Right lobe of liver (tissue), 4 donors: Measurements from ENCODE around the gene USP40.

Experiments
- CTCF ChIP-seq, 4 donors: fragments of 200-600 bp in 3 of 4; fragments of 450-650 bp in 1 of 4; IDR thresholded peaks; one replicate each; pipeline versions ENCODE4 v1.5.1 to v1.8.0; 2016 to 2022; ENCODE audit warnings: antibody characterized with exemption in 4 of 4, mild to moderate bottlenecking in 2 of 4
- POLR2A ChIP-seq: fragments of 450-650 bp; IDR thresholded peaks from one replicate; pipeline ENCODE4 v1.6.1; 2017; ENCODE audit warnings: antibody characterized with exemption, mild to moderate bottlenecking
- donor health status: DM: no; HTN: no; CAD: no.
- donor health status: DM: no; HTN: no; CAD: no.
- donor health status: DM: no; HTN: yes; CAD: no.

GRCh38 chr2:233603520-233603919 is 36.9 kb upstream of the USP40 start:
- no peak for TF ChIP-seq CTCF (IDR thresholded peaks at IDR 0.05)
- no peak for TF ChIP-seq POLR2A
